ENCODE measurements around the gene ZNF528.

The ZNF528 gene

GRCh38 chr19:52453324-52454094 is 55.9 kb downstream of the ZNF528 start, which contains the start of gene ZNF578:
Gene ZNF578, plus strand, starts transcription at chr19:52453553. Its CDS starts 48,293 bp downstream, at chr19:52501846.
- TF ChIP-seq CTCF (conservative IDR thresholded peaks at IDR 0.05; ENCODE audit: control insufficient read depth, insufficient read depth, low read depth, low read length): no peak
- peak within 1 kb of the TSS; percentile 74 for H3K4me3 ChIP-seq (ENCODE audit: control insufficient read depth, low read depth, low read length)
- peak; percentile 86 for DNase-seq (ENCODE audit: low read depth)

DNA sequence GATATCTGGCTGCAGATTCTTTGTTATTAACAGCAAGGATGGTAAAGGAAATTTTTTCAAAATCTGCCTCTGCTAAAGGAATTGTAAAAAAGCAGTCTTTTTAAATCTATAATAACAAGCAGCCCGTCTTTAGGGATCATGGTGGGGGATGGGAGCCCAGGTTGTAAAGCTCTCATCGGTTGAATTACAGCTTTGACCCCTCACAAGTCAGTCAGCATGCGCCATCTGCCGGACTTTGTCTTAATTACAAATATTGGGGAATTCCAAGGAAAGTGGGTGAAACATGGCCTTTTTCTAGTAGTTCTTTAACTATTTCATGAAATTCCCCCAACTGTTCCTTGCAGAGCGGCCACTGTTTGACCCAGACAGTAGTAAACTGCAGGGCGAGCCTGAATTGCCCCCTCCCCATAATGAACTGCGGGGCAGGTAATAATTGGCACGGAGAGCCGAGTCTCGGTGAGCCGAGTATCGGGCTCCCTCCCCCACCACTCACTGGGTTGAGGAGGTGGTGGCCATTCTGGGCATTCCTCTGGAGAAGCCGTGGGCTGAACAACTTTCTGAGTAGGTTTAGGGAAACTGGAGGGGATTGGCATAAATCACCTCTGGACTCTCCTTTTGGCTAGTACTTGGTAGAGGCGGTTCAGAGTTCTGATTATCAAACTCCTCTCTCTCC is 67.3 kb downstream of the ZNF528 start:
- no peak for DNase-seq (ENCODE audit: low read depth)
- no peak for TF ChIP-seq CTCF (conservative IDR thresholded peaks at IDR 0.05; ENCODE audit: control insufficient read depth, insufficient read depth, low read depth, low read length)
- no peak overlapping the region for H3K4me3 ChIP-seq (ENCODE audit: control insufficient read depth, low read depth, low read length)
